HG03354 (cell line): ENCODE results near the gene DNMT1.
A peak's percentile ranks its signal among the peaks of the same experiment; 100 is the strongest.

Experiments used
- ATAC-seq: cut with Tn5 transposase; IDR thresholded peaks from one replicate; pipeline ENCODE4 v1.9.1; 2021; ENCODE audit warnings: mild to moderate bottlenecking; ENCODE audit not compliant: unreplicated experiment, poor library complexity, severe bottlenecking

The DNMT1 gene

GRCh38 chr19:10118960-10119359, 75.8 kb downstream of the DNMT1 start:
- ATAC-seq: no peak

DNA sequence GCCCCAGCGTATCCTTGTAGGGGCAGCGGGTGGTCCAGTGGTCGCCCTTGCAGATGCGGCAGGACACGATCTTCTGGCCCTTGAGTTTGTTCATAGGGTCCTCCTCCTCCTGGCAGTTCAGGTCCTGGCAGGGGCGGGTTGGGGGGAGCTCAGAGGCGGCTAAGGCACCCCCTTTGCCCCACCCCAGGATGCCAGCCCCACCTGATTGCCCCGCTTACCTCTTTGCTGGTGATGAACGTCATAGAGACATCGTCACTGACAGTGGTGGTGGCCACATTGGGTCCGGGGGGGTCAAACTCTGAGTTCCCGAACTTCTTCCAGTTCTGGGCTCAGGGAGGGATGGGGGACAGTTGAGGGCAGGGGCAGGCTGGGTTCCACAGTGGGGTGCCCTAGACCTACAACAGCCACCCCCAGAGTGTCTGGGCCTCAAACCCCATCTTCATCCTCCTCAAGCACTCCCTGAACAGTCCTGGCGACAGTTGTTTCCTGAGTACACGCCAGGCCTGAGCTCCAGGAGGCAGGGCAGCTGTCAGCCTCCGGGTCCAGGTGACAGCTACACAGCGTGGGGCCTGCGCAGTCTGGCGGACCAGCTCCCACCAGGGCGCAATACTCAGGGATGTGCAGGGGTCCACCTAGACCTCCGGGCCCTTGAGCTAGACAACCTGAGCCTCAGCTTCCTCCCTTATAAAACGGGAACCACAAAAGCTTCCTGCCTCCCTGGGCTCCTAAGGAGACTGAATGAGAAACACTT, 77.7 kb downstream of the DNMT1 start:
- no peak for ATAC-seq

GRCh38 chr19:10116085-10116865, 78.5 kb downstream of the DNMT1 start:
- no peak for ATAC-seq

DNA sequence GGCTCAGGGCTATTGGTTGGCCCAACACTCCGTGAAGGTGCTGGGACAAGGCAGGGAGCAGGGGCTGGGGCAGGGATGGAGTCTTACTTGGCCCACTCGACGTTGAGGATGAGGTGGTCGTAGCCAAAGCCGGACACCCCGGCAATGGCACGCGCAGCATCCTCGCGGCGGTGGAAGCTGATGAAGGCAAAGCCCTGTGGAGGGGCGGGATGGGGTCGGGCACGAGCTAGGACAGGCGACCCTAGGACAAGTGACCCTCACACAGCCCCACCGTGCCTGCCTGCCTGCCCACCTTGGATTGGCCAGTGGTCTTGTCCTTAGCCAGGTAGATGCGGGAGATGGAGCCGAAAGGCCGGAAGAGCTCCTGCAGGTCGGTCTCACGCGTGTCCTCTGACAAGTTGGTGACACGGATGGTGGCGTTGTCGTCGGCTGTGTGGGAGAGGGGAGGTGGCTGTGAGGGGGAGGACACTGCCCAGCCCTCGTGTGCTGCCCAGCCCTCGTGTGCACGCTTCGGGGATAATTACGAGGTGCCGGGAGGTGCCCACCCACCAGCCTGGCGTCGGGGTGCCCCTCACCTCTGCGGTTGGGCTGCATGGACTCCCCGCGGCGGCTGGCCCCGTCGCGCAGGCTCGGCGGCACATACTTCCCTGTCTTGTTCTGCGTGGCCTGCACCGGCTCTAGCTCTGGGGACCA, 79.2 kb downstream of the DNMT1 start:
- ATAC-seq: no peak

DNA sequence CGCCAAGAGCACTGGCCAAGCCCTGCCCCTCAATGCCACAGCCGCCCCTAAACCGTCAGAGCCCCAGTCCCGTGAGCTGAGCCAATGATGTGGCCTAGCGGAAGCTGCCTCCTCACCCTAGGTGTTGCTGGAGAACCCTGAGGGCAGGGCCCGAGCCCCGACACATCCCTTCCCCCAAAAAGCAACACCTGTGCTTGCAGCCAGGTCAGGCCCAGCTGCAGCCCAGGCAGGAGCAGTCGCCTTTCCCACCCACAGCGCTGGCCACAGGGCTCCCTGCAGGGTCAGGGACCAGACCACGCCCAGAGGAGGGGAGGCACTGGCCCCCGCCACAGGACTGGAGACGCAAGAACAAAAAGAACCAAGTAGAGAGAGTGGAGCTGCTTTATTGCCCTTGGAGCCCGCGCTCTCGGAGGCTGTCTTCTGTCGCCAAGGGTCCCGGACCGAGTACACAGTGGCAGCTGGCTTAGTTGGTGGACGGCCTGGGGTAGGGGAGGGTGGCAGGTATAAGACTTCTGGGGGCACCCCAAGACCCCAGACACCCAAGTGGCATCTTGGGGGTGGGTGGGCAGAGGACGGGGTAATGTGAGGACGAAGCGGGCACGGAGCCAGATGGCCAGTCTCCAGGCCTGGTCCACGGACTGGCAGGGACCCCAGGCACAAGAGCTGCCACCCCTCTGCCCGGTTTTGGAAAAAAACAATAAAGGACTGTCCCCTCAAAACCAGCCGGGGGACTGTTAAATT, 79.9 kb downstream of the DNMT1 start:
- ATAC-seq: no peak

DNA sequence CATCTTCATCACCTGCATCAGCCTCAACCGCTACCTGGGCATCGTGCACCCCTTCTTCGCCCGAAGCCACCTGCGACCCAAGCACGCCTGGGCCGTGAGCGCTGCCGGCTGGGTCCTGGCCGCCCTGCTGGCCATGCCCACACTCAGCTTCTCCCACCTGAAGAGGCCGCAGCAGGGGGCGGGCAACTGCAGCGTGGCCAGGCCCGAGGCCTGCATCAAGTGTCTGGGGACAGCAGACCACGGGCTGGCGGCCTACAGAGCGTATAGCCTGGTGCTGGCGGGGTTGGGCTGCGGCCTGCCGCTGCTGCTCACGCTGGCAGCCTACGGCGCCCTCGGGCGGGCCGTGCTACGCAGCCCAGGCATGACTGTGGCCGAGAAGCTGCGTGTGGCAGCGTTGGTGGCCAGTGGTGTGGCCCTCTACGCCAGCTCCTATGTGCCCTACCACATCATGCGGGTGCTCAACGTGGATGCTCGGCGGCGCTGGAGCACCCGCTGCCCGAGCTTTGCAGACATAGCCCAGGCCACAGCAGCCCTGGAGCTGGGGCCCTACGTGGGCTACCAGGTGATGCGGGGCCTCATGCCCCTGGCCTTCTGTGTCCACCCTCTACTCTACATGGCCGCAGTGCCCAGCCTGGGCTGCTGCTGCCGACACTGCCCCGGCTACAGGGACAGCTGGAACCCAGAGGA, 80.6 kb downstream of the DNMT1 start:
- no peak for ATAC-seq

GRCh38 chr19:10113592-10113963, 81.2 kb downstream of the DNMT1 start:
- ATAC-seq: no peak

DNA sequence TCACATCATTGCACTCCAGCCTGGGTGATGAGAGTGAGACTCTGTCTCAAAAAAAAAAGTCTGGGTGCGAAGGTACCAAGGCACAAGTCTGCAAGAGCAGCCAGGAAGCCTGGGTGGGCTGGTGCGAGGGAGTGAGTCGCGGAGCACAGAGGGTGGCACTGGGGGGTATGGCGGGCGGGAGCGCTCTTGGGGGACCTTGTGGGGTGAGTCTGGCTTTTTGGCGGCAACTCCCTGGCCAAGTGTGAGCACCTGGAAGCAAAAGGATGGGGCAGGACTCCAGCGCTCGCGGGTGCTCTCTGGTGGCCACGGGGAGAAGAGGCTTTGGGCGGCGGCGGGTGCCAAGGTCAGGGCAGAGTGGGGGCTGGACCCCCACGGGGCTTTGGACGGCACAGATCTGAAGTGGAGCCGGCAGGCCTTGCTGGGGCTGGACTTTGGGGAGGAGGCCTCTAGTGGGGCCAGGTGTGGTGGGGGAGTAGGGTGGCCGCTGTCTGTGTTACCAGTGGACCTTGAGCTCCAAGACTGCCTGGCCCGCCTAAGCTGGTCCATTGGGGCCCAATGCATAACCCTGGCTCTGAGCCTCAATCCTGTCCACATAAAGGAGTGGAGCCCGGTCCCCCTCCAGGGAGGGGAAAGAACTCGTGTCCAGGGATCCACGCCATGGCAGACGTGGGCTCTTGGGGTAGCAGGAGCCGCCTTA, 81.7 kb downstream of the DNMT1 start:
- ATAC-seq: no peak

DNA sequence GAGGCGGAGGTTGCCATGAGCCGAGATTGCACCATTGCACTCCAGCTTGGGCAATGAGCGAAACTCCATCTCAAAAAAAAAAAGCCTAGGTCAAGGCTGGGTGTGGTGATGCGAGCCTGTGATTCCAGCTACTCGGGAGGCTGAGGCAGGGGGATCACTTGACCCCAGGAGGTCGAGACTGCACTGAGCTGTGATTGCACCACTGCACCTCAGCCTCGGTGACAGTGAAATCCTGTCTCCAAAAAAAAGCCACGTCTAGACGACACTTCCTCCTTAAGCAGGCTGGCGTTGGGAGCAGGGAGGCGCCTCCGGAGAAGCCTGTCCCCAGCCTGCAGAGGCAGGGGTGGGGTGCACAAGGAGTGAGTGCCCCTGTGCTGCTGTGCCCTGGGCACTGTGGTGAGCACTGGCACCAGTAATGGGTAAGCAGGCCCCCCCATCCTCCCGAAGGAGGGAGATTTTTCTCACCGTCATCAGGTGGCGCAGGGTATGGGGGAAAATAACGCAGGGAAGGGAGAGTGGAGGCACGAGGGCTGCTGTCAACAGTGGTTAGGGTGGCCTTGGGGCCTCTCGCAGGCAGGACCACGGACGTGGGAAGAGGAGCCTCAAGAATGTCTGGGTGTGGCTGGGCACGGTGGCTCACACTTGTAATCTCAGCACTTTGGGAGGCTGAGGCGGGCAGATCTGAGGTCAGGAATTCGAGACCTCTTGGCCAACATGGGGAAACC, 82.6 kb downstream of the DNMT1 start:
- ATAC-seq: no peak

- ATAC-seq: no peak
Observed at GRCh38 chr19:10111405-10111811, 83.3 kb downstream of the DNMT1 start, which contains the start of gene P2RY11. P2RY11 (plus strand) TSS chr19:10111693; CDS start chr19:10111722, 29 bp downstream.

GRCh38 chr19:10110972-10111317, 83.8 kb downstream of the DNMT1 start:
- ATAC-seq: no peak

- no peak for ATAC-seq
Observed at GRCh38 chr19:10110076-10110971, 84.4 kb downstream of the DNMT1 start.

GRCh38 chr19:10109528-10109927, 85.2 kb downstream of the DNMT1 start:
- no peak for ATAC-seq

DNA sequence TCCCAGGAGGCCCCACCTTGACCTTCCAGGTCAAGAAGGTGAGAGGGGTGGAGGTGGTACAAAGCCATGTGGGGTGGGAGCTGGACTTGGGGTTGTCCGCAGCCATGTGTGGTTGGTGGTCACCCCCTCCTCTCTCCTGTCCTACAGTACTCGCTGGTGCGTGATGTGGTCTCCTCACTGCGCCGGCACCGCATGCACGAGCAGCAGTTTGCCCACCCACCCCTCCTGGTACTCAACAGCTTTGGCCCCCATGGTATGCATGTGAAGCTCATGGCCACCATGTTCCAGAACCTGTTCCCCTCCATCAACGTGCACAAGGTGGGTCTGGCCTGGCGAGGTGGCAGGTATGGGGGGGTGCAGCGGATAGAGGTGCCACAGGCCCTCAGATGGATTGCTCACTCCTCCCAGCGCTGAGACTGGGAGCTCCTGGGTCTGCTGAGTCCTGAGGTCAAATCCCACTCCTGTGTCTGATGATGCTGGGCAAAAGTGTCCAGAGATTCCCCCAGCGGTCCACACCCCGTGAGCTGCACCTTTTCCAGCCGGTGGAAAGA, 86.9 kb downstream of the DNMT1 start:
- ATAC-seq: no peak

DNA sequence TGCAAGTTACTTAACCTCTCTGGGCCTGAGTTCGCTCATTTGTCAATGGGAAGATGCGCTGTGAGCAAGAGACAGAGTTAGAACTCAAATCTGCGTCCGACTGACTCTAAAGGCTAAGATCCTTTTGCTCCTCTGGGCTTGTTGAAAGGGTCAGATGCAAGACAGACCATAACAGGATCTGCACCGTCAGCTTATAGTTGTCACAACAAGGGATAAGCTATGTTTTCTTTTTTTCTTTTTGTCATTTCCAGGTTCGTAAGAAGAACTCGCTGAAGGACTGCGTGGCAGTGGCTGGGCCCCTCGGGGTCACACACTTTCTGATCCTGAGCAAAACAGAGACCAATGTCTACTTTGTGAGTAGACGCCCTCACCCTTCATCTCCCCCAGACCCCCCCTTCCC, 87.5 kb downstream of the DNMT1 start:
- no peak for ATAC-seq

- ATAC-seq: peak; percentile 52
Observed at GRCh38 chr19:10106100-10106936, 88.4 kb downstream of the DNMT1 start, which contains the start of gene PPAN. PPAN (plus strand) TSS chr19:10106362; CDS start chr19:10106395, 33 bp downstream.
